Cardiac muscle cell (in vitro differentiated cells and primary cell): Measurements from ENCODE around the gene PROSER2. TPM values are rescaled to one million over a fixed set of nuclear protein-coding genes. Genes with fewer than 3 reads are reported as not detected.

ENCODE experiments used
- DNase-seq, 2 donors: peaks; one replicate each; pipeline versions ENCODE4 v3.0.0 to v3.0.0-alpha.2; 2010 to 2017; ENCODE audit warnings: low read depth in 1 of 2, low spot score in 1 of 2
- H3K27ac ChIP-seq: fragments of 200-600 bp; sonication (generic); 2 replicates; pipeline ENCODE4 v1.5.1; 2016
- H3K27me3 ChIP-seq: fragments of 200-600 bp; sonication (generic); 2 replicates; pipeline ENCODE4 v1.6.0; 2016; ENCODE audit warnings: control low read depth
- H3K36me3 ChIP-seq: fragments of 200-600 bp; sonication (generic); 2 replicates; pipeline ENCODE4 v1.5.1; 2016; ENCODE audit warnings: control low read depth
- H3K4me1 ChIP-seq: fragments of 200-600 bp; sonication (generic); 2 replicates; pipeline ENCODE4 v1.8.1; 2017; ENCODE audit warnings: low read depth, mild to moderate bottlenecking, mixed run types
- H3K4me3 ChIP-seq: fragments of 200-600 bp; sonication (generic); 2 replicates; pipeline ENCODE4 v1.5.1; 2016; ENCODE audit warnings: mild to moderate bottlenecking
- H3K9me3 ChIP-seq: fragments of 200-600 bp; sonication (generic); 2 replicates; pipeline ENCODE4 v1.5.1; 2017; ENCODE audit warnings: low read depth, mild to moderate bottlenecking, control low read depth
- CTCF ChIP-seq: IDR thresholded peaks from 2 replicates; pipeline ENCODE4 v1.5.1; 2012; ENCODE audit warnings: low read depth, mild to moderate bottlenecking, low read length
- polyA plus RNA-seq: library from polyadenylated mRNA; unstranded; fragments of >200 nt; fragmentation: Nextera tagmentation; extraction: Ambion mirVana; gene quantifications from 2 replicates; pipeline ENCODE4 v1.2.1, GENCODE V29; 2016
- total RNA-seq: library from RNA; depleted of rRNA; stranded (reverse); fragments of >200 nt; gene quantifications from 2 replicates; pipeline ENCODE4 v1.2.3, GENCODE V29; 2016

The PROSER2 gene
- total and polyA plus RNA-seq, 2 experiments from 2014 or later, result 11.4 to 20.7 TPM

- no peak overlapping the region for H3K4me3 ChIP-seq
- TF ChIP-seq CTCF, result no peak
Measured at GRCh38 chr10:11877591-11877905, 54.4 kb downstream of the PROSER2 start.

GRCh38 chr10:11878776-11879175, 55.6 kb downstream of the PROSER2 start:
- no peaks in the 10 kb centered on the region for H3K36me3 ChIP-seq
- H3K4me1 ChIP-seq, result peaks cover 28% of the 10 kb centered on the region
- no peak overlapping the region for H3K27ac ChIP-seq
- no peak for TF ChIP-seq CTCF
- no peaks in the 10 kb centered on the region for H3K9me3 ChIP-seq
- H3K4me3 ChIP-seq, result no peak overlapping the region
- no peaks in the 10 kb centered on the region for H3K27me3 ChIP-seq
- no peak for DNase-seq

More at GRCh38 chr10:11877591-11877905, 54.4 kb downstream of the PROSER2 start:
- Histone ChIP-seq H3K4me1 (peaks cover 40% of the 10 kb centered on the region), H3K27ac (no peak overlapping the region), H3K27me3 (no peaks in the 10 kb centered on the region), H3K36me3 (no peaks in the 10 kb centered on the region), H3K9me3 (no peaks in the 10 kb centered on the region)
- no peak for DNase-seq

- Histone ChIP-seq H3K4me3 (no peak overlapping the region), H3K9me3 (no peaks in the 10 kb centered on the region), H3K36me3 (no peaks in the 10 kb centered on the region), H3K4me1 (peaks cover 20% of the 10 kb centered on the region), H3K27ac (no peak overlapping the region), H3K27me3 (no peaks in the 10 kb centered on the region)
- TF ChIP-seq CTCF, result no peak
- DNase-seq, result no peak
Measured at GRCh38 chr10:11879387-11880094, 56.4 kb downstream of the PROSER2 start.

GRCh38 chr10:11880151-11881029, 57.2 kb downstream of the PROSER2 start:
- Histone ChIP-seq H3K36me3 (no peaks in the 10 kb centered on the region), H3K4me3 (no peak overlapping the region), H3K9me3 (no peaks in the 10 kb centered on the region), H3K27me3 (no peaks in the 10 kb centered on the region), H3K27ac (no peak overlapping the region), H3K4me1 (peaks cover 15% of the 10 kb centered on the region)
- no peak for TF ChIP-seq CTCF
- DNase-seq, result no peak

GRCh38 chr10:11881030-11881476, 57.9 kb downstream of the PROSER2 start:
- TF ChIP-seq CTCF, result no peak
- Histone ChIP-seq H3K4me1 (peaks cover 9% of the 10 kb centered on the region), H3K36me3 (no peaks in the 10 kb centered on the region), H3K9me3 (no peaks in the 10 kb centered on the region), H3K27me3 (no peaks in the 10 kb centered on the region), H3K27ac (no peak overlapping the region), H3K4me3 (no peak overlapping the region)
- DNase-seq, result no peak
